Adrenal gland (tissue), 12 donors: ENCODE data around the gene NKX6-2. TPM values are rescaled to one million over a fixed set of nuclear protein-coding genes. Genes with fewer than 3 reads are reported as not detected.

Source experiments
- DNase-seq, 7 donors: peaks; one replicate each; pipeline ENCODE4 v3.0.0-alpha.2; 2019 to 2020
- H3K27ac ChIP-seq, 5 donors: fragments of 200-600 bp; sonication (generic) in 4 of 5; 1 replicate in 3 of 5; 2 replicates in 2 of 5; pipeline versions ENCODE4 v1.5.1 to v1.8.0; 2016 to 2020; ENCODE audit warnings: mild to moderate bottlenecking in 1 of 5
- H3K27me3 ChIP-seq: fragments of 200-600 bp; 2 replicates; pipeline ENCODE4 v1.8.0; 2021
- H3K36me3 ChIP-seq, 2 donors: fragments of 200-600 bp; replicated peaks in 1 of 2; 1 replicate in 1 of 2; 2 replicates in 1 of 2; pipeline versions ENCODE4 v1.5.1 to v1.8.0; 2018 to 2022
- H3K4me1 ChIP-seq, 2 donors: fragments of 200-600 bp; replicated peaks in 1 of 2; 1 replicate in 1 of 2; 2 replicates in 1 of 2; pipeline versions ENCODE4 v1.5.1 to v1.8.0; 2018 to 2021
- H3K4me3 ChIP-seq, 4 donors: fragments of 200-600 bp; sonication (generic) in 3 of 4; one replicate each; pipeline ENCODE4 v1.5.1; 2016 to 2018
- H3K9me3 ChIP-seq, 3 donors: fragments of 200-600 bp; sonication (generic) in 1 of 3; replicated peaks in 1 of 3; 1 replicate in 2 of 3; 2 replicates in 1 of 3; pipeline versions ENCODE4 v1.5.1 to v1.8.0; 2016 to 2021
- POLR2A ChIP-seq, 2 donors: fragments of 450-650 bp; IDR thresholded peaks; one replicate each; pipeline ENCODE4 v1.6.1; 2017; ENCODE audit warnings: antibody characterized with exemption in 2 of 2, mild to moderate bottlenecking in 2 of 2, moderate library complexity in 1 of 2
- WGBS, 4 donors: extraction: QIAGEN DNeasy Blood & Tissue Kit in 2 of 4; methylation state at CpG; one replicate each; pipeline versions ENCODE4 v1.1.5 to v1.1.7; 2013 to 2017; 5-methylcytosine and 5-hydroxymethylcytosine counted together
- intact Hi-C, 2 donors: fragments of 100-400 bp; cut with DNase I; formaldehyde crosslinking; loops; one replicate each; pipeline versions ENCODE4 v1.14.1 to v1.15.0; 2022 to 2023
- polyA plus RNA-seq, 3 donors: library from polyadenylated mRNA; stranded (reverse); fragments of 200-250 nt in 2 of 3; fragments of 350-450 nt in 1 of 3; fragmentation: Illumina TruSeq in 1 of 3; extraction: RNeasy Lipid Tissue Mini Kit (QIAGEN cat#74804) in 1 of 3; gene quantifications; one replicate each; pipeline ENCODE4 v1.2.3, GENCODE V29; 2013 to 2014
- total RNA-seq, 9 donors: library from RNA; depleted of rRNA in 4 of 9; stranded (reverse); fragments of >200 nt in 4 of 9; fragments of 120-200 nt in 1 of 9; fragmentation: NEBNext Ultra II Directional in 1 of 9; extraction: Animal tissue kit (Norgen Biotek cat#: 25700) in 1 of 9; gene quantifications; one replicate each; pipeline versions ENCODE4 v1.1.0 to v1.2.4, GENCODE V29; 2013 to 2023
- TF ChIP-seq, protein P1 (sequence below), 6 experiments: fragments of 450-650 bp in 4 of 6; fragments of 200-600 bp in 2 of 6; sonication (generic) in 1 of 6; IDR thresholded peaks; 1 replicate in 5 of 6; 2 replicates in 1 of 6; pipeline versions ENCODE4 v1.5.1 to v1.8.0; 2016 to 2021; ENCODE audit warnings: antibody characterized with exemption in 6 of 6, mild to moderate bottlenecking in 2 of 6, moderate library complexity in 1 of 6
- donor health status: healthy with polysubstance abuse.
- donor health status: Bipolar disorder and iron deficiency.
- donor health status: DM: yes; HTN: yes; CAD: no.
- donor health status: DM: no; HTN: no; CAD: no.
- donor health status: DM: no; HTN: no; CAD: no.
- donor health status: DM: yes; HTN: yes; CAD: no.

NKX6-2 gene
- total and polyA plus RNA-seq, 12 donors: 0.37 to 0.40 TPM; not detected in 10

DNA sequence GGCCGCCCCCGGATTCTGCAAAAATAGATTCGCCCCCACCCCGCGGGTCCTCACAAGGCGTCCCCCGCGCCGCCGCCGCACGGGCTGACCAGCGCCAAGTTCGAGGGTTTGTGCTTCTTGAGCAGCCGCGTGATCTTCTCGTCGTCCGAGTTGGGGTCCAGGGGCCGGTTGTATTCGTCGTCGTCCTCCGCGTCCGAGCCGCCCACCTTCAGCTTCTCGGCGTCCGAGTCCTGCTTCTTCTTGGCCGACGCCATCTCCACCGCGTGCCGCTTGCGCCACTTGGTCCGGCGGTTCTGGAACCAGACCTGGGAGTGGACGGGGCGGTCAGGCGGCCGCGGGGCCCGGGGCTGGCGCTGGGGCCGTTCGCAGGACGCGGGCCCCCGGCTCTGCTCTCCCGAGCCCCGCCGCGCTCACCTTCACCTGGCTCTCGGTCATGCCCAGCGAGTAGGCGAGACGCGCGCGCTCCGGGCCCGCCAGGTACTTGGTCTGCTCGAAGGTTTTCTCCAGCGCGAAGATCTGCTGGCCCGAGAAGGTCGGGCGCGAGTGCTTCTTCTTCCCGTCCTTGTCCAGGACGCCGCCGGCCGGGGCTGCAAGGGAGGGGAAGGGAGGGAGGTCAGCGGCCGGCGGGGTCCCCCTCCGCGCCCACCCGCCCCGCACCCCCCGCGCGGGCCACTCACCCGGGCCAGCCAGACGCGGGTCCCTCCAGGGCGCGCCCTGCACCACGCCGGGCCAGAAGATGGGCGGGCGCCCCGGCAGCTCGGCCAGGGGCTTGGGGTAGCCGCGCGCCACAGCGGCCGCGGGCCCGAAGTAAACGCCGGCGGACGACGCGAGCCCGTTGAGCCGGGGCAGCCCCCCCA is 853 bp downstream of the NKX6-2 start:
- intact Hi-C loops: no loop called here
- no peak for DNase-seq
- Histone ChIP-seq H3K4me3 (no peak overlapping the region), H3K27ac (no peak overlapping the region), H3K9me3 (no peaks in the 10 kb centered on the region), H3K36me3 (peaks cover 0 to 19% of the 10 kb centered on the region in 2 donors), H3K4me1 (peaks cover 0 to 10% of the 10 kb centered on the region in 2 donors), H3K27me3 (peaks cover 58% of the 10 kb centered on the region)
- TF ChIP-seq POLR2A (IDR thresholded peaks at IDR 0.05): no peak
- TF ChIP-seq, protein P1, sequence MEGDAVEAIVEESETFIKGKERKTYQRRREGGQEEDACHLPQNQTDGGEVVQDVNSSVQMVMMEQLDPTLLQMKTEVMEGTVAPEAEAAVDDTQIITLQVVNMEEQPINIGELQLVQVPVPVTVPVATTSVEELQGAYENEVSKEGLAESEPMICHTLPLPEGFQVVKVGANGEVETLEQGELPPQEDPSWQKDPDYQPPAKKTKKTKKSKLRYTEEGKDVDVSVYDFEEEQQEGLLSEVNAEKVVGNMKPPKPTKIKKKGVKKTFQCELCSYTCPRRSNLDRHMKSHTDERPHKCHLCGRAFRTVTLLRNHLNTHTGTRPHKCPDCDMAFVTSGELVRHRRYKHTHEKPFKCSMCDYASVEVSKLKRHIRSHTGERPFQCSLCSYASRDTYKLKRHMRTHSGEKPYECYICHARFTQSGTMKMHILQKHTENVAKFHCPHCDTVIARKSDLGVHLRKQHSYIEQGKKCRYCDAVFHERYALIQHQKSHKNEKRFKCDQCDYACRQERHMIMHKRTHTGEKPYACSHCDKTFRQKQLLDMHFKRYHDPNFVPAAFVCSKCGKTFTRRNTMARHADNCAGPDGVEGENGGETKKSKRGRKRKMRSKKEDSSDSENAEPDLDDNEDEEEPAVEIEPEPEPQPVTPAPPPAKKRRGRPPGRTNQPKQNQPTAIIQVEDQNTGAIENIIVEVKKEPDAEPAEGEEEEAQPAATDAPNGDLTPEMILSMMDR (IDR thresholded peaks at IDR 0.05): no peak
- WGBS, 4 donors: 1 to 7% (median 3%) methylated on average over 20 to 111 of the region's 111 CpGs

DNA sequence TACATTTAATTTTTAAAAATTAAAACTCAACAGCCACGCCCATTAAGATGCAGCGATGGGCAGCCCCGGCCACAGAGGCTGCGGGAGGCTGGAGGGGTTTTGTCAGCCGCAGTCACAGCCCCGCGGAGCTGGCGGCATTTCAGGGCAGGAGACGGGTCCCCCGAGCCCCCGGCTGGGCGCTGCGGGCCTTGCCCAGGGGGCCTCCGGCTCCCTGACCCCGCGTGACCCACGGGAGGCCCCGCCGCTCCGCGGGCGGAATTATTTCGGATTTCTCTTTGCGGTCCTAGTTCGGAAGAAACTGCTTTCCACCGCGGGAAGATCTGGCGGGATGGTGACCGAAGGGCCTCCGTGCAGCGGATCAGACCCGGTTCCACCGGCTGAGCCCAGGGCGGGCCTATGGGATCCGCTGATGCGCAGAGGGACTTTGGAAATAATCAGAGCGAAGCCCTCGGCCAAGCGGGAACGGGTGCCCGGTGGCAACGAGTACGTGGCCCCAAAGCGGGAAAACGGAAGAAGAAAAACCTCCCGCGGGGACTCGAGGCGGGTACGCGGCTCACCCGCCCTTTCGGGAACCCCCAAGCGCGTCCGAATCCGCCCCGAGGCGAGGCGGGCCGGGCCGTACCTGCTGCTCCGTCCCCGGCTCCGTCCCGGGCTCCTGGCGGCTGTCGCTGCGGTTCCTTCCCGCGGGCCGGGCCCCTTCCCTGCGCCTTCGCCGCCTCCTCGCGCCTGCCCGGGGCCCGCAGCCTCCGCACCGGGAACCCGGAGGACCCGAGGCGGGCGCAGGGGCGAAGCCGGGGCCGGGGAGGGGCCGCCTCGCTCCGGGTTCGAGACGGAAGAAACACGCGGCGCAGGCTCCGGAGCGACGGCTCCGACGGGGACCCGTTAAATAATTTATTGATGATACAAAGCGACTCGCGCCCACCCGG is 1.7 kb downstream of the NKX6-2 start:
- H3K27ac ChIP-seq: no peak overlapping the region
- peaks cover 0 to 10% of the 10 kb centered on the region in 2 donors for H3K4me1 ChIP-seq
- H3K4me3 ChIP-seq: no peak overlapping the region
- DNase-seq: no peak
- no peak for TF ChIP-seq POLR2A (IDR thresholded peaks at IDR 0.05)
- TF ChIP-seq, protein P1 (IDR thresholded peaks at IDR 0.05): no peak
- peaks cover 55% of the 10 kb centered on the region for H3K27me3 ChIP-seq
- H3K36me3 ChIP-seq: peaks cover 0 to 19% of the 10 kb centered on the region in 2 donors
- intact Hi-C loops: no loop called here
- 21 to 40% (median 29%) methylated on average over 31 to 106 of the region's 106 CpGs for WGBS, 4 donors
- no peaks in the 10 kb centered on the region for H3K9me3 ChIP-seq

GRCh38 chr10:132783165-132783939 is 2.6 kb downstream of the NKX6-2 start:
- peaks cover 0 to 10% of the 10 kb centered on the region in 2 donors for H3K4me1 ChIP-seq
- H3K36me3 ChIP-seq: peaks cover 0 to 19% of the 10 kb centered on the region in 2 donors
- H3K27me3 ChIP-seq: peaks cover 47% of the 10 kb centered on the region
- no peak for DNase-seq
- H3K9me3 ChIP-seq: no peaks in the 10 kb centered on the region
- no peak overlapping the region for H3K4me3 ChIP-seq
- intact Hi-C loops: no loop called here
- 91 to 94% (median 93%) methylated on average over 30 of the region's 30 CpGs for WGBS, 4 donors
- H3K27ac ChIP-seq: no peak overlapping the region
- TF ChIP-seq, protein P1 (IDR thresholded peaks at IDR 0.05): no peak
- no peak for TF ChIP-seq POLR2A (IDR thresholded peaks at IDR 0.05)
